HepG2 (cell line): ENCODE measurements around the gene KBTBD13. TPM values are rescaled to one million over a fixed set of nuclear protein-coding genes. Genes with fewer than 3 reads are reported as not detected.

Experiments used
- ARID2 ChIP-seq: sonication (generic); formaldehyde crosslinking; IDR thresholded peaks from 2 replicates; pipeline ENCODE4 v1.8.1; 2022; ENCODE audit warnings: mild to moderate bottlenecking, missing genetic modification reagents, borderline replicate concordance
- ATF7 ChIP-seq, 2 experiments: fragments of 450-650 bp in 1 of 2; sonication (generic) in 1 of 2; formaldehyde crosslinking in 1 of 2; IDR thresholded peaks; 2 replicates each; pipeline versions ENCODE4 v1.4.0 to v1.6.1; 2016 to 2020; ENCODE audit warnings: antibody characterized with exemption in 1 of 2, mild to moderate bottlenecking in 1 of 2, missing genetic modification reagents in 1 of 2
- ATF7-NPFF ChIP-seq: sonication (generic); formaldehyde crosslinking; IDR thresholded peaks from 2 replicates; pipeline ENCODE4 v1.8.1; 2023; ENCODE audit warnings: mild to moderate bottlenecking, low read depth, missing genetic modification reagents, moderate library complexity
- ATM ChIP-seq: fragments of 450-650 bp; IDR thresholded peaks from 2 replicates; pipeline ENCODE4 v1.7.1; 2017; ENCODE audit warnings: mild to moderate bottlenecking, borderline replicate concordance
- GATA4 ChIP-seq: sonication (generic); IDR thresholded peaks from 2 replicates; pipeline ENCODE4 v1.6.1; 2016; ENCODE audit warnings: antibody characterized with exemption, low read depth, borderline replicate concordance
- JARID2 ChIP-seq: sonication (generic); formaldehyde crosslinking; IDR thresholded peaks from 2 replicates; pipeline ENCODE4 v1.8.1; 2023; ENCODE audit warnings: missing genetic modification reagents, inconsistent platforms; ENCODE audit not compliant: insufficient replicate concordance
- KDM1A ChIP-seq: IDR thresholded peaks from 2 replicates; pipeline ENCODE4 v1.6.1; 2016; ENCODE audit warnings: missing compliant biosample characterization
- KDM6A ChIP-seq: IDR thresholded peaks from 2 replicates; pipeline ENCODE4 v1.6.1; 2016; ENCODE audit warnings: low read depth
- PHF20 ChIP-seq: sonication (generic); formaldehyde crosslinking; IDR thresholded peaks from 2 replicates; pipeline ENCODE4 v1.5.0; 2020; ENCODE audit warnings: mild to moderate bottlenecking, missing genetic modification reagents
- PRPF4 ChIP-seq: fragments of 200-400 bp; formaldehyde crosslinking; IDR thresholded peaks from 2 replicates; pipeline ENCODE4 v1.6.1; 2016; ENCODE audit warnings: low read length, low read depth; ENCODE audit not compliant: poor library complexity, severe bottlenecking
- RAD51 ChIP-seq: fragments of 450-650 bp; IDR thresholded peaks from 2 replicates; pipeline ENCODE4 v1.6.1; 2016; ENCODE audit warnings: borderline replicate concordance
- RORA ChIP-seq: sonication (generic); formaldehyde crosslinking; IDR thresholded peaks from 2 replicates; pipeline ENCODE4 v1.5.0; 2020; ENCODE audit warnings: mild to moderate bottlenecking, missing genetic modification reagents, moderate library complexity
- SOX5 ChIP-seq: IDR thresholded peaks from 2 replicates; pipeline ENCODE4 v1.6.1; 2016; ENCODE audit warnings: borderline replicate concordance
- XRCC5 ChIP-seq: fragments of 200-400 bp; formaldehyde crosslinking; optimal IDR thresholded peaks from 2 replicates; pipeline ENCODE3; 2017; ENCODE audit warnings: mild to moderate bottlenecking, low read length
- ZBTB42 ChIP-seq: sonication (generic); formaldehyde crosslinking; IDR thresholded peaks from 2 replicates; pipeline ENCODE4 v1.5.0; 2020; ENCODE audit warnings: mild to moderate bottlenecking, missing genetic modification reagents
- ZFP36 ChIP-seq: fragments of 150-350 bp; IDR thresholded peaks from 2 replicates; pipeline ENCODE4 v1.6.1; 2018; ENCODE audit warnings: borderline replicate concordance, low read length, low read depth; ENCODE audit not compliant: partially characterized antibody
- ZFP37 ChIP-seq: sonication (generic); formaldehyde crosslinking; IDR thresholded peaks from 2 replicates; pipeline ENCODE4 v1.4.0; 2020; ENCODE audit warnings: missing genetic modification reagents, borderline replicate concordance
- ZNF30 ChIP-seq: sonication (generic); formaldehyde crosslinking; IDR thresholded peaks from 2 replicates; pipeline ENCODE4 v1.5.0; 2020; ENCODE audit warnings: mild to moderate bottlenecking, missing genetic modification reagents
- ZNF510 ChIP-seq: sonication (generic); formaldehyde crosslinking; IDR thresholded peaks from 2 replicates; pipeline ENCODE4 v1.4.0; 2020; ENCODE audit warnings: low read depth, mild to moderate bottlenecking, missing genetic modification reagents
- ZNF549 ChIP-seq: sonication (generic); formaldehyde crosslinking; IDR thresholded peaks from 2 replicates; pipeline ENCODE4 v1.5.0; 2020; ENCODE audit warnings: missing genetic modification reagents
- ZNF615 ChIP-seq: sonication (generic); formaldehyde crosslinking; IDR thresholded peaks from 2 replicates; pipeline ENCODE4 v1.5.0; 2020; ENCODE audit warnings: mild to moderate bottlenecking, missing genetic modification reagents, borderline replicate concordance
- ZNF841 ChIP-seq: sonication (generic); formaldehyde crosslinking; IDR thresholded peaks from 2 replicates; pipeline ENCODE4 v1.8.1; 2023; ENCODE audit warnings: missing genetic modification reagents, borderline replicate concordance
- ZSCAN29 ChIP-seq: sonication (generic); formaldehyde crosslinking; conservative IDR thresholded peaks from 2 replicates; pipeline ENCODE4 v1.4.0; 2020; ENCODE audit warnings: mild to moderate bottlenecking, missing genetic modification reagents
- polyA plus RNA-seq, 8 experiments: library from polyadenylated mRNA; depleted of rRNA in 3 of 8; stranded (reverse) in 7 of 8; unstranded in 1 of 8; fragments of >200 nt; fragmentation: Illumina TruSeq in 4 of 8; extraction: Trizol in 4 of 8; gene quantifications; 2 replicates each; pipeline versions ENCODE4 v1.2.1 to v1.2.3, GENCODE V29; 2011 to 2016; ENCODE audit warnings: low read depth in 4 of 8, missing spikeins in 1 of 8, mixed read lengths in 1 of 8; ENCODE audit not compliant: insufficient read depth in 1 of 8
- total RNA-seq, 5 experiments: library from RNA; depleted of rRNA; stranded (reverse); fragments of >200 nt; fragmentation: Illumina TruSeq; extraction: Trizol; gene quantifications; 2 replicates each; pipeline ENCODE4 v1.2.3, GENCODE V29; 2016; ENCODE audit warnings: low read depth in 1 of 5
- TF ChIP-seq, protein P1 (sequence below): sonication (generic); formaldehyde crosslinking; IDR thresholded peaks from 2 replicates; pipeline ENCODE4 v1.4.0; 2020; ENCODE audit warnings: missing genetic modification reagents
- TF ChIP-seq, protein P2 (sequence below): sonication (generic); formaldehyde crosslinking; conservative IDR thresholded peaks from 2 replicates; pipeline ENCODE4 v1.8.1; 2023; ENCODE audit warnings: missing genetic modification reagents
- TF ChIP-seq, protein P3 (sequence below): sonication (generic); formaldehyde crosslinking; IDR thresholded peaks from 2 replicates; pipeline ENCODE4 v1.4.0; 2020; ENCODE audit warnings: missing genetic modification reagents, borderline replicate concordance

KBTBD13 gene
- total and polyA plus RNA-seq, 2 of the 13 experiments (the other 11 are each of a cell fraction or from before 2014, with no cell fraction given), result not detected

DNA sequence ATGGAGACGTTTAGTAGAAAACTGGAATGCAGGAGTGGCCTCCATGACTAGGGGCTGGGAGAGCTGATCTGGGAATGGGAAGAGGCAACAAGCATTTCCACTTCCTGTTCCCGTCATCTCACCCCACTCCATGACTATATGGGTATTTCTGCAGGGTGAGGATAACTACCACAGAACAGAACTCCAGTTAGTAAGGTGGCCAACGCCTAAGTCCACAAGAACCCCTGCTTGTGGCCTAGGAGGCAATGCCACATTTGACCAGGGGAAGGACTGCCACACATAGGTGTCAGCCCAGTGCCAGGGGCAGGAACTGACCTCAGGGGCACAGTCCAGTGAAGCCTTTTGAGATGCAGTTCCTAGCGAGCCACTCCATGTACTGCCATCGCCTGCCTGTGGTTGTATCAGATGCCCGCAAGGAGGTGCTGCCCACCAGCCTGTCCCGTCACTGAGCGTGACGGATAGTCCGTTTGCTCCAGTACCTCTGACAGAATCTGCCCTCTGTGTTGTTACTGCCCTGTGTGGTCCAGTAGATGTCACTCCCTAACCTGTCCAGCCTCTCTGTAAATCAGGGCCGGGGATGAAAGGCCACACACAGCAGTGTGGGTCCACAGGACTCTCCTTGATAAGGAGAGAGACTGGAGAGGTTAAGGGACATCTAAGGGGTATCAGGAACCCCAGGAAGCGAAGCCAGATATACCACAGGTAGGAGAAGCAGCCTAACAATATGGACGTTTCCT lies 43.6 kb upstream of the KBTBD13 start (continued):
- TF ChIP-seq, protein P1, sequence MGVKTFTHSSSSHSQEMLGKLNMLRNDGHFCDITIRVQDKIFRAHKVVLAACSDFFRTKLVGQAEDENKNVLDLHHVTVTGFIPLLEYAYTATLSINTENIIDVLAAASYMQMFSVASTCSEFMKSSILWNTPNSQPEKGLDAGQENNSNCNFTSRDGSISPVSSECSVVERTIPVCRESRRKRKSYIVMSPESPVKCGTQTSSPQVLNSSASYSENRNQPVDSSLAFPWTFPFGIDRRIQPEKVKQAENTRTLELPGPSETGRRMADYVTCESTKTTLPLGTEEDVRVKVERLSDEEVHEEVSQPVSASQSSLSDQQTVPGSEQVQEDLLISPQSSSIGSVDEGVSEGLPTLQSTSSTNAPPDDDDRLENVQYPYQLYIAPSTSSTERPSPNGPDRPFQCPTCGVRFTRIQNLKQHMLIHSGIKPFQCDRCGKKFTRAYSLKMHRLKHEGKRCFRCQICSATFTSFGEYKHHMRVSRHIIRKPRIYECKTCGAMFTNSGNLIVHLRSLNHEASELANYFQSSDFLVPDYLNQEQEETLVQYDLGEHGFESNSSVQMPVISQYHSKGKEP (CRISPR knock-in tag), result no peak
- TF ChIP-seq KDM6A (CRISPR knock-in tag) (no peak; the same call in 1 of the 2 replicates), RAD51 (no peak), JARID2 (CRISPR knock-in tag) (no peak), ZNF615 (CRISPR knock-in tag) (no peak), ATF7-NPFF (CRISPR knock-in tag) (no peak), ARID2 (CRISPR knock-in tag) (peak; percentile 55; the same call in 1 of the 2 replicates), ATM (no peak), ZNF510 (CRISPR knock-in tag) (no peak), ZFP36 (no peak), ZSCAN29 (peak; percentile 35; the same call in 1 of the 2 replicates), GATA4 (peak; percentile 20; the same call in 1 of the 2 replicates), ATF7 (IDR thresholded peaks at IDR 0.05) (no peak), ATF7 (CRISPR knock-in tag; IDR thresholded peaks at IDR 0.05) (no peak), RORA (no peak), ZNF549 (CRISPR knock-in tag) (no peak), KDM1A (CRISPR knock-in tag) (no peak; the same call in 1 of the 2 replicates), SOX5 (CRISPR knock-in tag) (0 out of 2 replicates have a peak, but pooled peaks have one; percentile 52), XRCC5 (peak; percentile 92), ZNF30 (CRISPR knock-in tag) (no peak), ZFP37 (no peak), PHF20 (CRISPR knock-in tag) (no peak), PRPF4 (no peak), ZBTB42 (CRISPR knock-in tag) (no peak), ZNF841 (CRISPR knock-in tag) (no peak)
- TF ChIP-seq, protein P2, sequence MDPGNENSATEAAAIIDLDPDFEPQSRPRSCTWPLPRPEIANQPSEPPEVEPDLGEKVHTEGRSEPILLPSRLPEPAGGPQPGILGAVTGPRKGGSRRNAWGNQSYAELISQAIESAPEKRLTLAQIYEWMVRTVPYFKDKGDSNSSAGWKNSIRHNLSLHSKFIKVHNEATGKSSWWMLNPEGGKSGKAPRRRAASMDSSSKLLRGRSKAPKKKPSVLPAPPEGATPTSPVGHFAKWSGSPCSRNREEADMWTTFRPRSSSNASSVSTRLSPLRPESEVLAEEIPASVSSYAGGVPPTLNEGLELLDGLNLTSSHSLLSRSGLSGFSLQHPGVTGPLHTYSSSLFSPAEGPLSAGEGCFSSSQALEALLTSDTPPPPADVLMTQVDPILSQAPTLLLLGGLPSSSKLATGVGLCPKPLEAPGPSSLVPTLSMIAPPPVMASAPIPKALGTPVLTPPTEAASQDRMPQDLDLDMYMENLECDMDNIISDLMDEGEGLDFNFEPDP (CRISPR knock-in tag), result no peak
- TF ChIP-seq, protein P3, sequence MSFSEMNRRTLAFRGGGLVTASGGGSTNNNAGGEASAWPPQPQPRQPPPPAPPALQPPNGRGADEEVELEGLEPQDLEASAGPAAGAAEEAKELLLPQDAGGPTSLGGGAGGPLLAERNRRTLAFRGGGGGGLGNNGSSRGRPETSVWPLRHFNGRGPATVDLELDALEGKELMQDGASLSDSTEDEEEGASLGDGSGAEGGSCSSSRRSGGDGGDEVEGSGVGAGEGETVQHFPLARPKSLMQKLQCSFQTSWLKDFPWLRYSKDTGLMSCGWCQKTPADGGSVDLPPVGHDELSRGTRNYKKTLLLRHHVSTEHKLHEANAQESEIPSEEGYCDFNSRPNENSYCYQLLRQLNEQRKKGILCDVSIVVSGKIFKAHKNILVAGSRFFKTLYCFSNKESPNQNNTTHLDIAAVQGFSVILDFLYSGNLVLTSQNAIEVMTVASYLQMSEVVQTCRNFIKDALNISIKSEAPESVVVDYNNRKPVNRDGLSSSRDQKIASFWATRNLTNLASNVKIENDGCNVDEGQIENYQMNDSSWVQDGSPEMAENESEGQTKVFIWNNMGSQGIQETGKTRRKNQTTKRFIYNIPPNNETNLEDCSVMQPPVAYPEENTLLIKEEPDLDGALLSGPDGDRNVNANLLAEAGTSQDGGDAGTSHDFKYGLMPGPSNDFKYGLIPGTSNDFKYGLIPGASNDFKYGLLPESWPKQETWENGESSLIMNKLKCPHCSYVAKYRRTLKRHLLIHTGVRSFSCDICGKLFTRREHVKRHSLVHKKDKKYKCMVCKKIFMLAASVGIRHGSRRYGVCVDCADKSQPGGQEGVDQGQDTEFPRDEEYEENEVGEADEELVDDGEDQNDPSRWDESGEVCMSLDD, result no peak
